Chondrocyte (in vitro differentiated cells): ENCODE measurements around the gene PRH2. TPM values are rescaled to one million over a fixed set of nuclear protein-coding genes. Genes with fewer than 3 reads are reported as not detected.

Experiments
- DNase-seq: peaks from one replicate; pipeline ENCODE4 v3.0.0; 2021; ENCODE audit warnings: mixed read lengths, low spot score
- H3K27ac Mint-ChIP-seq: one replicate; pipeline ENCODE4 v1.8.0; 2021; ENCODE audit warnings: mild to moderate bottlenecking, moderate library complexity, mixed read lengths; ENCODE audit not compliant: unreplicated experiment
- H3K27me3 Mint-ChIP-seq: 2 replicates; pipeline ENCODE4 v1.8.0; 2021; ENCODE audit warnings: low read depth, mixed read lengths
- H3K36me3 Mint-ChIP-seq: 2 replicates; pipeline ENCODE4 v1.8.0; 2021; ENCODE audit warnings: low read depth, mixed read lengths
- H3K4me1 Mint-ChIP-seq: 2 replicates; pipeline ENCODE4 v1.8.0; 2021; ENCODE audit warnings: low read depth, mild to moderate bottlenecking, mixed read lengths
- H3K4me3 Mint-ChIP-seq: one replicate; pipeline ENCODE4 v1.8.0; 2021; ENCODE audit warnings: mild to moderate bottlenecking, moderate library complexity, mixed read lengths; ENCODE audit not compliant: unreplicated experiment
- H3K9me3 Mint-ChIP-seq: 2 replicates; pipeline ENCODE4 v1.8.0; 2021; ENCODE audit warnings: low read depth, mixed read lengths
- CTCF ChIP-seq: fragments of 200-600 bp; sonication (generic); IDR thresholded peaks from 2 replicates; pipeline ENCODE4 v1.5.0; 2021; ENCODE audit warnings: antibody characterized with exemption, mild to moderate bottlenecking, moderate library complexity
- total RNA-seq: library from RNA; stranded (reverse); gene quantifications from 3 replicates; pipeline ENCODE4 v1.2.1, GENCODE V29; 2021

PRH2 gene
- total RNA-seq, 1 donor from 2014 or later, result not detected

- H3K9me3 Mint-ChIP-seq, result peaks cover 2% of the 10 kb centered on the region
- H3K27ac Mint-ChIP-seq, result no peak overlapping the region
- no peak for TF ChIP-seq CTCF
- peaks cover 2% of the 10 kb centered on the region for H3K36me3 Mint-ChIP-seq
- no peaks in the 10 kb centered on the region for H3K4me1 Mint-ChIP-seq
- DNase-seq, result no peak
- H3K4me3 Mint-ChIP-seq, result no peak overlapping the region
- no peaks in the 10 kb centered on the region for H3K27me3 Mint-ChIP-seq
These were observed 18.7 kb upstream of the PRH2 start for GRCh38 chr12:10910380-10910779.

GRCh38 chr12:10919809-10920208 lies 9.2 kb upstream of the PRH2 start:
- TF ChIP-seq CTCF, result no peak
- Mint-ChIP-seq H3K27ac (no peak overlapping the region), H3K27me3 (no peaks in the 10 kb centered on the region), H3K9me3 (no peaks in the 10 kb centered on the region), H3K4me3 (no peak overlapping the region), H3K36me3 (no peaks in the 10 kb centered on the region), H3K4me1 (no peaks in the 10 kb centered on the region)
- DNase-seq, result no peak

GRCh38 chr12:10926269-10926668 lies 2.8 kb upstream of the PRH2 start:
- H3K9me3 Mint-ChIP-seq, result no peaks in the 10 kb centered on the region
- H3K36me3 Mint-ChIP-seq, result no peaks in the 10 kb centered on the region
- DNase-seq, result no peak
- H3K4me1 Mint-ChIP-seq, result no peaks in the 10 kb centered on the region
- H3K27ac Mint-ChIP-seq, result no peak overlapping the region
- H3K27me3 Mint-ChIP-seq, result no peaks in the 10 kb centered on the region
- H3K4me3 Mint-ChIP-seq, result no peak overlapping the region
- no peak for TF ChIP-seq CTCF

GRCh38 chr12:10936506-10936905 lies 7.5 kb downstream of the PRH2 start:
- H3K27me3 Mint-ChIP-seq, result no peaks in the 10 kb centered on the region
- TF ChIP-seq CTCF, result no peak
- no peak overlapping the region for H3K27ac Mint-ChIP-seq
- no peak for DNase-seq
- H3K4me3 Mint-ChIP-seq, result no peak overlapping the region
- H3K9me3 Mint-ChIP-seq, result peaks cover under 1% of the 10 kb centered on the region
- no peaks in the 10 kb centered on the region for H3K36me3 Mint-ChIP-seq
- H3K4me1 Mint-ChIP-seq, result no peaks in the 10 kb centered on the region

GRCh38 chr12:10939163-10939562 lies 10.1 kb downstream of the PRH2 start, which contains the start of gene TAS2R14:
Gene TAS2R14, minus strand, starts transcription at chr12:10939263. Its CDS starts 56 bp downstream, at chr12:10939207.
- Mint-ChIP-seq H3K4me3 (no peak within 1 kb of the TSS), H3K9me3 (peaks cover 12% of the 10 kb centered on the region), H3K27me3 (no peaks in the 10 kb centered on the region), H3K36me3 (no peaks in the 10 kb centered on the region), H3K27ac (no peak within 1 kb of the TSS), H3K4me1 (no peaks in the 10 kb centered on the region)
- no peak for TF ChIP-seq CTCF
- DNase-seq, result no peak
